ENCODE measurements around the gene FBL. TPM values are rescaled to one million over a fixed set of nuclear protein-coding genes. Genes with fewer than 3 reads are reported as not detected.
A peak's percentile ranks its signal among the peaks of the same experiment; 100 is the strongest.
"Not testable (repeated sequence)": the region's sequence is repeated elsewhere in the genome, so short reads cannot be mapped to it uniquely, and the experiment has no call there.

Gene FBL
- total RNA-seq, 1 donor from 2014 or later, result 104 TPM

- DNase-seq (ENCODE audit: low read depth in 2 of 2), result no peak
Observed at GRCh38 chr19:39825531-39826076, 20.6 kb downstream of the FBL start.

GRCh38 chr19:39825093-39825463, 21.1 kb downstream of the FBL start:
- no peak for DNase-seq (ENCODE audit: low read depth in 2 of 2)

- DNase-seq (ENCODE audit: low read depth in 2 of 2), result peak; percentile 93 to 94
Observed at GRCh38 chr19:39824143-39825092, 21.8 kb downstream of the FBL start.

DNA sequence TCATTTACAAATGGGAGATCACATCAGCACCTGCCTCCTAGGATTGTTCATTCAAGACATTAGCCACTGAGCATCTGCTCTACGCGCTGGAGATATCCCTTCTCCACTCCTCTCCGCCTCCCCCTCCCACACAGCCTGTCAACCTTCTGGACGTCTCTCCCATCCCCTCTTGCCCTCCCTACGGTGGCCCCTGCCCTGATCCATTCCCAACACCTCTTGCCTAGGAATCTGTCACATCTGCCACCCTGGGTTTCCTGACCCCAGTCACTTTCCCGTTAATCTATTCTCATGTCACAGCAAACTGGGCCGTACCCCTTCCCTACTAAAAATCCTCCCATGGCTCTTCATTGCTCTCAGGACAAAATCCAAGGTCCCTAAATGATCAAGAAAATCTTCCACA, 22.5 kb downstream of the FBL start:
- DNase-seq (ENCODE audit: low read depth in 2 of 2), result no peak

DNA sequence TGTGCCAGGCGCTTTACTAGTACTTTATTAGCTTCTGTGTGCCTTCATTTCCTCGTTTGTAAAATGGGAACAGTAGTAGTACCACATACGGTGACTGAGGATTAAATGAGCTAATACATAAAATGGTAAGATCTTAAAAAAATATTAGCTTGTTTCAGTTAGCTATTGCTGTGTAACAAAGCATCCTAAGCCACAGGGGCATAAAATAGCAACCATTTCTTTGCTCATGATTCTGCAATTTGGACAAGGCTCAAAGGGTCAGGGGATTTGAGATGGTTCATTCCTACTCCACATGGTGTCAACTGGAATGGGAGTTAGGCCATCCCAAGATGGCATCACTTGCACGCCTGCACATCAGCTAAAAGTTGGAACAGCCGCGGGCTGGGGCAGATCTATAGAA, 25.5 kb downstream of the FBL start:
- DNase-seq (ENCODE audit: low read depth in 2 of 2), result no peak

GRCh38 chr19:39819786-39820185, 26.4 kb downstream of the FBL start:
- no peak for DNase-seq (ENCODE audit: low read depth in 2 of 2)

GRCh38 chr19:39818626-39819097, 27.5 kb downstream of the FBL start:
- no peak for DNase-seq (ENCODE audit: low read depth in 2 of 2)

- no peak for DNase-seq (ENCODE audit: low read depth in 2 of 2)
Observed at GRCh38 chr19:39817888-39818561, 28.2 kb downstream of the FBL start.

- DNase-seq (ENCODE audit: low read depth in 2 of 2), result no peak
Observed at GRCh38 chr19:39816287-39817048, 29.7 kb downstream of the FBL start.

DNA sequence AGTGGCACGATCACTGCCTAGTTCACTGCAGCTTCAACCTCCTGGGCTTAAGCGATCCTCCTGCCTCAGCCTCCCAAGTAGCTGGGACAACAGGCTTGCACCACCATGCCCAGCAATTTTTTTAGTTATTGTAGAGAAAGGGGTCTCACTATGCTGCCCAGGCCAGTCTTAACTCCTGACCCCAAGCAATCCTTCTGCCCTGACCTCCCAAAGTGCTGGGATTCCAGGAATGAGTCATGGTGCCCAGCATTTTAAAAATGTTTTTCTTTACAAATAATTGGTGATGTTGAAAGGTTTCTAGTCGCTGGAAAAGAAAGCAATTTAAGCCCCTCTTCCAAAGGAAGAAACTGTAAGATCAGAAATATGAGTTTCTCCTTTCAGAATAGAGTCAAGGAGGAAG, 31.6 kb downstream of the FBL start:
- DNase-seq (ENCODE audit: low read depth in 2 of 2), result no peak

- not testable (repeated sequence) for DNase-seq (ENCODE audit: low read depth in 2 of 2)
Observed at GRCh38 chr19:39814111-39814510, 32.1 kb downstream of the FBL start.

DNA sequence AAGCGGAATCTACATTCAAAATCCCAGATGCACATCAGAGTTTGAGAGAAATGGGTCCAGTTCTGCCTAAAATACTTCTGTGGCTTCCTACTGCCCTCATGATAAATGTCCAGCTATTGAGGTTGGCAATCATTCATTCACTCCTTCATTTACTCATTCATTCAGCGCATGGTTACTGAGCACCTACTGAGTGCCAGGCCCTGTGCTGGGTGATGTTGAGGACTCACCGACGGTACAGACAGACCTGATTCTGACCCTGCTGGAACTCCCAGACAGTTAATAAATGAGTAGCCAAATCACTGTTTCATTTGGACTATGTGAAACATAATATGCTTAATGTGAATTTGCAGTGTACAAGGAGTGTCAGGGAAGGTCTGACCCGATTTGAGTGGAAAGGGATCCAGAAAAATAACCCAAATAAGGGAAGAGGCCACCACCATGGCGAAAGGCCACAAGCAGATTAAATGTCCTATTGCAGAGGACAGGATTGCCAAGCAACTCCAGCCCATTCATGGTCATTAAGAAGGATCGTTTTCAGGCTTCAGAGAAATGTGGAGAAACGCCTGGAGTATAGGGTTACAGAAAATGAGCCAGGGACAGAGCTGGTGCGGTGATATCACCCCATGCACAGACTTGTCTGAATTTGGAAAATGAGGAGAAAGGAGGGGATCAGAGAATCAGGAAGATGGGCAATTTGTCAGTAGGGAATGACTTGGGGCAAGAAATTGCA, 32.8 kb downstream of the FBL start:
- no peak for DNase-seq (ENCODE audit: low read depth in 2 of 2)

DNA sequence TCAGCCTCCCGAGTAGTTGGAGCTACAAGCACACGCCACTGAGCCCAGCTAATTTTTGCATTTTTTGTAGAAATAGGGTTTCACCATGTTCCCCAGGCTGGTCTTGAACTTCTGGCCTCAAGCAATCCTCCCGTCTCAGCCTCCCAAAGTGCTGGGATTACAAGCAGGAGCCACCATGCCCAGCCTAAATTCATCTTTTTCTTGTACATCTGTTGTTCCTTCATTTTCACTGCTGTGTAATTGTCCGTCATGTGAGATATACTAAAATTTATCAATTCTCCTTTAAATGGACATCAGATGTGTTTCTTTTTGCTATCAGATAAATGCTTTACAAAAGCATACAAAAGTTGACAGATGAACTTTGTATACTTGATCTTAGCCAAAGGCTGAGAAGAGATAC, 35.1 kb downstream of the FBL start:
- no peak for DNase-seq (ENCODE audit: low read depth in 2 of 2)

DNA sequence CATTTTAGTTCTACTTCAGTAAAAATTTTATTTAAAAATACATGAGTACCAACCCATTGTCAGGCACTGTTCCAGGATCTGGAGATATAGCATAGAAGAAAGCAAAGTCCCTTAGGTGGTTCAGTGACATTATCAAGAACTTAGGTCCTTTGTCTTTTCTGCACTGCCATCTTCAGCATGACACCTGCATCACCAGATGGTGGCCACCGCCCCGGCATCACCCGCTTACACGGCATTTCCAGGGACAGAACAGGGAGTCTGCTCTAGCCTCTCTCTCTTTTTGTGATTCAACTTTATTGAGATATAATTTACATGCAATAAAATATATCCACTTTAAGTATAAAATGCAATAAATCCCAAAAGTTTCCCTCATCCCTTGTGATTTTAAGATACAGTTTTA, 35.8 kb downstream of the FBL start:
- DNase-seq (ENCODE audit: low read depth in 2 of 2), result no peak

DNA sequence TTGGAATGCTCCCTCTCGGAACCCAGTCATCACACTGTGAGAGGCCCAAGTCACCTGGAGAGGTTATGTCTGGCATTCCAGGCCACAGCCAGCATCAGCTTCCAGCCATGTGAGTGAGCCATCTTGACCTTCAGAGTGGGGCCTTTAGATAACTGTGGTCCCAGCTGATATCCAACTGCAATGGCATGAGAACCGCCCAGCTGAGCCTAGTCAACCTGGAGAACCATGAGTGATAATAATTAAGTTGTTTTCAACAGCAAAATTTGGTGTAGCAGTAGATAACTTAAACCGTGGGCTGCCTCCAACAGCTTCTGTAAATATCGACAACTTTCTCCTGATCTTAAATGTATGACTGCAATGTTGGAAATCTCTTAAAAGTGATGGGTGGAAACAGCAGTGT, 36.8 kb downstream of the FBL start:
- DNase-seq (ENCODE audit: low read depth in 2 of 2), result no peak

GRCh38 chr19:39808688-39809087, 37.5 kb downstream of the FBL start:
- DNase-seq (ENCODE audit: low read depth in 2 of 2), result not testable (repeated sequence)

DNA sequence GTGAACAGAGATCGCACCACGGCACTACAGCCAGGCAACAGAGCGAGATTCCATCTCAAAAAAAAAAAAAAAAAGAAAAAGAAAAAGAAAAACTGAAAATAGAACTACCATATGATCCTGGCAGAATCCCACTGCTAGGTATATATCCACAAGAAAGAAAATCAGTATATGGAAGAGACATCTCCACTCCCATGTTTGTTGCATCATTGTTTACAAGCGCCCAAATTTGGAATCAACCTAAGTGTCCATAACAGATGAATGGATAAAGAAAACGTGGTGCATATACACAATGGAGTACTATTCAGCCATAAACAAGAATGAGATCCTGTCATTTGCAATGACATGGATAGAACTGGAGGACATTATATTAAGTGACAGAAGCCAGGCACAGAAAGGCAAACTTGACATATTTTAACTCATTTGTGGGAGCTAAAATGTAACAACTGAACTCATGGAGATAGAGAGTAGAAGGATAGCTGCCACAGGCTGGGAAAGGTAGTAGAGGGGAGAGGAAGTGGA, 38.3 kb downstream of the FBL start:
- no peak for DNase-seq (ENCODE audit: low read depth in 2 of 2)

DNA sequence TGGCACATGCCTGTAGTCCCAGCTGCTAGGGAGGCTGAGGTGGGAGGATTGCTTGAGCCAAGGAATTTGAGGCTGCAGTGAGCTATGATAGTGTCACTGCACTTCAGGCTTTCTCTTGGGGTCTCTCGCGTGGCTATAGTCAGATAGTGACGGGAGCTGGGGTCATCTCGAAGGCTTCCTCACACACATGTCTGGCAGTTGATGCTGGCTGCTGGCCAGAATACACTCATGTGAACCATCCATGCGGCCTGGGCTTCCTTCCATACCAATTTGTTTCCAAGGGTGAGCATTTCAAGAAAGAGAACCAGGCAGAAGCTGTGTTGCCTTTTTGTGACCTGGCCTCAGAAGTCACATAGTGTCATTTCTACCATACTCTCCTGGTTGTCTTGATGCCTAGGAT, 41.1 kb downstream of the FBL start:
- peak in 1 of 2 donors; percentile 44 for DNase-seq (ENCODE audit: low read depth in 2 of 2)

DNA sequence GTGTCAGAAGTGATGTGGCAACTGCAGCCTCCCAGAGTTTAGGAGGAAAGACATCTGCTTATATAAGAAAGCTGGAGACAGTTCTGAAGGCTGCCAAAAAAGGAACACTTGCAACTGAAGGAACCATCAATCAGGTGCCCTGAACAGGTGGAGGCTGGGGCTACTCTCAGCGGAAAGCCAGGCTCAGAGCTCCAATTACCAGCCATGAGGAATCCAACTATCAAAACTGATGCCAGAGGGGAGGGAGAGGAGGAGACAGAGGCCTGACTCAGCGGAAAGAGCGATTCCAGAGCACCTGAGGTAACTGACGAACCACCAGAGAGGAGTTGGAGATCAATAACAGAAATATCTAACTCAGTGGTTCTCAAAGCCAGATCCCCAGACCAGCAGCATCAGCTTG, 43.2 kb downstream of the FBL start:
- DNase-seq (ENCODE audit: low read depth in 2 of 2), result no peak

DNA sequence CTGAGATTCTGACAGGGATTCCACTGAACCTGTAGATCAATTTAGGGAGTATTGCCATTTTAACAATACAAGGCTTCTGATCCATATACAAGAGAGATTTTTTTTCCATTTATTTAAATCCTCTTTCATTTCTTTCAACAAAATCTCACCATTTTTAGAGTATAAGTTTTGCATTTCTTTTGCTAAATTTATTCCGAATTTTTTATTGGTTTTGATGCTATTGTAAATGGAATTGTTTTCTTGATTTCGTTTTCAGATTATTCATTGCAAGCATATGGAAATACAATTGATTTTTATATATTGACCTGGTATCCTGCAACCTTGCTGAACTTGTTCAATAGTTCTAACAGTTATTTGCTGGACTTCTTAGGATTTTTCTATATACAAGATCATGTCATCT, 49.1 kb downstream of the FBL start:
- DNase-seq (ENCODE audit: low read depth in 2 of 2), result no peak

DNA sequence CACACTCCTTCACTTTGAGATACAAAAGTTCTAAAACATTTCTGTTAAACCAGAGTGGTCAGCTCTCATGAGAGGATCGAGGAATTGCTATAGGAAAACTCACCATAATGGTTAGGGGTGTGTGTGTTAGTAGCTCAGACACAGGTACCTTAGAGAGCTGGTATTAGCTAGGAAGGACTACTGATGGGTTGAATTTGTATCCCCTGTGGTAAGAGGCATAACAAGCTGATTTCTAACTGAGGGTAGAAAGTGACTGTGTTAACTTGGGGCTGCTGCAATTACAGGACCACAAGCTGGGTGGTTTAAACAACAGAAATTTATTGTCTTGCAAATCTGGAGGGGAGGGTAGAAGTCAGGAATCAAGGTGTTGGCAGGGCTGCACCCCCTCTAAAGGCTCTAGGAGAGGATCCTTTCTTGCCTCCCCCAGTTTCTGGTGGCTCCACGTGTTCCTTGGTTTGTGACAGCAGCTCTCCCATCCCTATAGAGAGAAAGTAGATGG, 50.1 kb downstream of the FBL start:
- no peak for DNase-seq (ENCODE audit: low read depth in 2 of 2)
